GM23338 (cell line): Measurements from ENCODE around the gene KIF3B. TPM values are rescaled to one million over a fixed set of nuclear protein-coding genes. Genes with fewer than 3 reads are reported as not detected.

Source experiments
- ATAC-seq: fragments of 200-7000 bp; cut with Tn5 transposase; 3 replicates; pipeline ENCODE4 v1.9.1; 2020
- DNase-seq: peaks from one replicate; pipeline ENCODE4 v3.0.0-alpha.2; 2015; ENCODE audit warnings: low spot score
- H2AFZ ChIP-seq: fragments of 200-600 bp; sonication (generic); 2 replicates; pipeline ENCODE4 v1.8.0; 2016; ENCODE audit warnings: antibody characterized with exemption, mild to moderate bottlenecking, moderate library complexity
- H3F3A ChIP-seq: fragments of 200-600 bp; sonication (generic); replicated peaks from 2 replicates; pipeline ENCODE4 v1.8.0; 2017; ENCODE audit warnings: antibody characterized with exemption, mixed run types, low read depth
- H3K27ac ChIP-seq: fragments of 200-600 bp; sonication (generic); 2 replicates; pipeline ENCODE4 v1.6.1; 2016; ENCODE audit warnings: low read depth
- H3K27me3 ChIP-seq: fragments of 200-600 bp; sonication (generic); 2 replicates; pipeline ENCODE4 v1.8.0; 2016; ENCODE audit warnings: mild to moderate bottlenecking, mixed run types, moderate library complexity; ENCODE audit not compliant: insufficient read depth
- H3K36me3 ChIP-seq: fragments of 200-600 bp; sonication (generic); 2 replicates; pipeline ENCODE4 v1.8.0; 2016; ENCODE audit warnings: mild to moderate bottlenecking; ENCODE audit not compliant: insufficient read depth
- H3K4me1 ChIP-seq: fragments of 200-600 bp; sonication (generic); 2 replicates; pipeline ENCODE4 v1.8.0; 2016; ENCODE audit warnings: mild to moderate bottlenecking, moderate library complexity; ENCODE audit not compliant: insufficient read depth
- H3K4me2 ChIP-seq: fragments of 200-600 bp; sonication (generic); 2 replicates; pipeline ENCODE4 v1.7.1; 2017; ENCODE audit warnings: mixed run types
- H3K4me3 ChIP-seq: fragments of 200-600 bp; sonication (generic); 2 replicates; pipeline ENCODE4 v1.6.1; 2016; ENCODE audit warnings: mixed run types
- H3K79me2 ChIP-seq: fragments of 200-600 bp; sonication (generic); replicated peaks from 2 replicates; pipeline ENCODE4 v1.8.0; 2017; ENCODE audit warnings: mild to moderate bottlenecking; ENCODE audit not compliant: insufficient read depth
- H3K9me2 ChIP-seq: fragments of 200-600 bp; sonication (generic); 2 replicates; pipeline ENCODE4 v1.8.0; 2017; ENCODE audit not compliant: insufficient read depth
- H4K20me1 ChIP-seq: fragments of 200-600 bp; sonication (generic); replicated peaks from 2 replicates; pipeline ENCODE4 v1.8.0; 2017; ENCODE audit warnings: mild to moderate bottlenecking; ENCODE audit not compliant: insufficient read depth
- H3K27ac Mint-ChIP-seq: 2 replicates; pipeline ENCODE4 v1.8.0; 2020; ENCODE audit warnings: inconsistent platforms, mild to moderate bottlenecking, moderate library complexity, mixed read lengths
- H3K27me3 Mint-ChIP-seq: 3 replicates; pipeline ENCODE4 v1.8.0; 2022; ENCODE audit warnings: low read depth, mild to moderate bottlenecking, moderate library complexity, mixed read lengths, inconsistent platforms; ENCODE audit not compliant: insufficient read depth, poor library complexity
- H3K36me3 Mint-ChIP-seq: 3 replicates; pipeline ENCODE4 v1.8.0; 2021; ENCODE audit warnings: low read depth, mild to moderate bottlenecking, inconsistent platforms, moderate library complexity, mixed read lengths
- H3K4me1 Mint-ChIP-seq: 3 replicates; pipeline ENCODE4 v1.8.0; 2020; ENCODE audit warnings: mild to moderate bottlenecking, inconsistent platforms, mixed read lengths
- H3K4me3 Mint-ChIP-seq: 3 replicates; pipeline ENCODE4 v1.8.0; 2021; ENCODE audit warnings: moderate library complexity, mild to moderate bottlenecking, inconsistent platforms, mixed read lengths
- H3K9me3 Mint-ChIP-seq: 3 replicates; pipeline ENCODE4 v1.8.0; 2020; ENCODE audit warnings: moderate library complexity, mild to moderate bottlenecking, inconsistent platforms, mixed read lengths
- CREB1 ChIP-seq: fragments of 250-450 bp; sonication (Bioruptor Pico); IDR thresholded peaks from 2 replicates; pipeline ENCODE4 v1.5.0; 2020; ENCODE audit warnings: low read depth, mild to moderate bottlenecking, moderate library complexity
- EZH2 ChIP-seq: fragments of 200-600 bp; sonication (generic); IDR thresholded peaks from one replicate; pipeline ENCODE4 v1.8.0; 2017; ENCODE audit warnings: antibody characterized with exemption, mild to moderate bottlenecking, low read depth; ENCODE audit not compliant: unreplicated experiment
- EZH2phosphoT487 ChIP-seq: fragments of 200-600 bp; sonication (generic); IDR thresholded peaks from one replicate; pipeline ENCODE4 v1.8.1; 2018; ENCODE audit warnings: antibody characterized with exemption; ENCODE audit not compliant: unreplicated experiment
- JUNB ChIP-seq: IDR thresholded peaks from one replicate; pipeline ENCODE4 v1.6.1; 2016; ENCODE audit warnings: antibody characterized with exemption; ENCODE audit not compliant: unreplicated experiment
- NANOG ChIP-seq: IDR thresholded peaks from 2 replicates; pipeline ENCODE4 v1.6.1; 2016; ENCODE audit warnings: antibody characterized with exemption, borderline replicate concordance
- POLR2AphosphoS5 ChIP-seq: IDR thresholded peaks from 2 replicates; pipeline ENCODE4 v1.6.1; 2016; ENCODE audit warnings: antibody characterized with exemption, low read depth
- STAT1 ChIP-seq: IDR thresholded peaks from one replicate; pipeline ENCODE4 v1.6.1; 2016; ENCODE audit warnings: antibody characterized with exemption; ENCODE audit not compliant: unreplicated experiment
- ZNF114 ChIP-seq: fragments of 250-450 bp; sonication (Bioruptor Pico); IDR thresholded peaks from 2 replicates; pipeline ENCODE4 v1.5.0; 2020; ENCODE audit warnings: mild to moderate bottlenecking, moderate library complexity
- ZNF331 ChIP-seq: fragments of 250-450 bp; sonication (Bioruptor Pico); IDR thresholded peaks from 2 replicates; pipeline ENCODE4 v1.5.0; 2020; ENCODE audit warnings: low read depth, mild to moderate bottlenecking, moderate library complexity
- polyA plus RNA-seq: library from polyadenylated mRNA; unstranded; fragments of >200 nt; fragmentation: Nextera tagmentation; extraction: Ambion mirVana; gene quantifications from 2 replicates; pipeline ENCODE4 v1.2.1, GENCODE V29; 2016
- total RNA-seq: library from RNA; depleted of rRNA; stranded (reverse); fragments of >200 nt; shearing (Covaris generic); gene quantifications from 2 replicates; pipeline ENCODE4 v1.2.3, GENCODE V29; 2014
- TF ChIP-seq, protein P1 (sequence below): fragments of 250-450 bp; sonication (Bioruptor Pico); IDR thresholded peaks from 2 replicates; pipeline ENCODE4 v1.5.0; 2020; ENCODE audit warnings: mild to moderate bottlenecking, moderate library complexity
- TF ChIP-seq, protein P2 (sequence below): IDR thresholded peaks from 2 replicates; pipeline ENCODE4 v1.6.1; 2016; ENCODE audit warnings: antibody characterized with exemption
- TF ChIP-seq, protein P3 (sequence below), 2 experiments: fragments of 200-600 bp in 1 of 2; sonication (generic) in 1 of 2; conservative IDR thresholded peaks; 2 replicates each; pipeline versions ENCODE4 v1.5.1 to v1.6.1; 2016 to 2017; ENCODE audit warnings: antibody characterized with exemption in 2 of 2, low read depth in 2 of 2, mild to moderate bottlenecking in 2 of 2, moderate library complexity in 1 of 2
- TF ChIP-seq, protein P4 (sequence below): IDR thresholded peaks from one replicate; pipeline ENCODE4 v1.6.1; 2018; ENCODE audit warnings: antibody characterized with exemption; ENCODE audit not compliant: unreplicated experiment

KIF3B gene
- total and polyA plus RNA-seq, 2 experiments from 2014 or later: 6.1 to 22.8 TPM

DNA sequence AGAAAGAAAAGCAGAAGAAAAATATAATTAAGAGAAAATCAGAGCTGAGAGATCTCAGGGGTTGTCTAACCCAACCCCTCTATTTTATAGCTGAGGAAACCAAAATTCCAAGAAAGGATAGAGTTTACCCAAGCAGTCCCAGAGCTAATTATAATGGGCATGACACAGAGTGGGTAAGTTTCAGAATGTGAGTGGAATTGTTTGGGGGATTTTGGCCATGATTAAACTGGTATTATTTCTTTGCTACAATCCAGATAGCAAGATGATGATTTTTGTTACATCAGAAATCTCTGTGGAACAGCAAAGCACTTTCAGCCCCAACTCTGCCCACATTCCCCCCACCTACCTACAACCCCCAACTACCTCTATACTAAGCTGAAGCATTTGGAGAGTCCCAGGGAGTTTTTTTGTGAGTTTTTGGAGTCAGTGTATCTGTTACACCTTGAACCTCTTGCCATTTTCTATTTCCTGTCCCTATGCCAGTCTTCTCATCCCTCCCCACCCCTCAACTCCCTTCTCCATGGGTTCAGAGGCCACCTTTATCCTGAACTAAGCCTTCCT is 45.0 kb upstream of the KIF3B start:
- Histone ChIP-seq H3K27me3 (no peaks in the 10 kb centered on the region), H2AFZ (no peak overlapping the region), H3K27ac (no peak overlapping the region), H3K9me2 (no peaks in the 10 kb centered on the region), H3K36me3 (peaks cover 42% of the 10 kb centered on the region), H3K4me2 (no peak overlapping the region), H3K4me3 (no peak overlapping the region), H3F3A (peaks cover 14% of the 10 kb centered on the region; the same call in 1 of the 2 replicates), H3K4me1 (no peaks in the 10 kb centered on the region), H4K20me1 (peaks cover 11% of the 10 kb centered on the region), H3K79me2 (no peaks in the 10 kb centered on the region)
- H3K27me3 Mint-ChIP-seq: no peaks in the 10 kb centered on the region
- H3K9me3 Mint-ChIP-seq: no peaks in the 10 kb centered on the region
- H3K36me3 Mint-ChIP-seq: peaks cover 56% of the 10 kb centered on the region
- H3K4me1 Mint-ChIP-seq: no peaks in the 10 kb centered on the region
- no peak overlapping the region for H3K27ac Mint-ChIP-seq
- no peak overlapping the region for H3K4me3 Mint-ChIP-seq
- TF ChIP-seq, protein P1, sequence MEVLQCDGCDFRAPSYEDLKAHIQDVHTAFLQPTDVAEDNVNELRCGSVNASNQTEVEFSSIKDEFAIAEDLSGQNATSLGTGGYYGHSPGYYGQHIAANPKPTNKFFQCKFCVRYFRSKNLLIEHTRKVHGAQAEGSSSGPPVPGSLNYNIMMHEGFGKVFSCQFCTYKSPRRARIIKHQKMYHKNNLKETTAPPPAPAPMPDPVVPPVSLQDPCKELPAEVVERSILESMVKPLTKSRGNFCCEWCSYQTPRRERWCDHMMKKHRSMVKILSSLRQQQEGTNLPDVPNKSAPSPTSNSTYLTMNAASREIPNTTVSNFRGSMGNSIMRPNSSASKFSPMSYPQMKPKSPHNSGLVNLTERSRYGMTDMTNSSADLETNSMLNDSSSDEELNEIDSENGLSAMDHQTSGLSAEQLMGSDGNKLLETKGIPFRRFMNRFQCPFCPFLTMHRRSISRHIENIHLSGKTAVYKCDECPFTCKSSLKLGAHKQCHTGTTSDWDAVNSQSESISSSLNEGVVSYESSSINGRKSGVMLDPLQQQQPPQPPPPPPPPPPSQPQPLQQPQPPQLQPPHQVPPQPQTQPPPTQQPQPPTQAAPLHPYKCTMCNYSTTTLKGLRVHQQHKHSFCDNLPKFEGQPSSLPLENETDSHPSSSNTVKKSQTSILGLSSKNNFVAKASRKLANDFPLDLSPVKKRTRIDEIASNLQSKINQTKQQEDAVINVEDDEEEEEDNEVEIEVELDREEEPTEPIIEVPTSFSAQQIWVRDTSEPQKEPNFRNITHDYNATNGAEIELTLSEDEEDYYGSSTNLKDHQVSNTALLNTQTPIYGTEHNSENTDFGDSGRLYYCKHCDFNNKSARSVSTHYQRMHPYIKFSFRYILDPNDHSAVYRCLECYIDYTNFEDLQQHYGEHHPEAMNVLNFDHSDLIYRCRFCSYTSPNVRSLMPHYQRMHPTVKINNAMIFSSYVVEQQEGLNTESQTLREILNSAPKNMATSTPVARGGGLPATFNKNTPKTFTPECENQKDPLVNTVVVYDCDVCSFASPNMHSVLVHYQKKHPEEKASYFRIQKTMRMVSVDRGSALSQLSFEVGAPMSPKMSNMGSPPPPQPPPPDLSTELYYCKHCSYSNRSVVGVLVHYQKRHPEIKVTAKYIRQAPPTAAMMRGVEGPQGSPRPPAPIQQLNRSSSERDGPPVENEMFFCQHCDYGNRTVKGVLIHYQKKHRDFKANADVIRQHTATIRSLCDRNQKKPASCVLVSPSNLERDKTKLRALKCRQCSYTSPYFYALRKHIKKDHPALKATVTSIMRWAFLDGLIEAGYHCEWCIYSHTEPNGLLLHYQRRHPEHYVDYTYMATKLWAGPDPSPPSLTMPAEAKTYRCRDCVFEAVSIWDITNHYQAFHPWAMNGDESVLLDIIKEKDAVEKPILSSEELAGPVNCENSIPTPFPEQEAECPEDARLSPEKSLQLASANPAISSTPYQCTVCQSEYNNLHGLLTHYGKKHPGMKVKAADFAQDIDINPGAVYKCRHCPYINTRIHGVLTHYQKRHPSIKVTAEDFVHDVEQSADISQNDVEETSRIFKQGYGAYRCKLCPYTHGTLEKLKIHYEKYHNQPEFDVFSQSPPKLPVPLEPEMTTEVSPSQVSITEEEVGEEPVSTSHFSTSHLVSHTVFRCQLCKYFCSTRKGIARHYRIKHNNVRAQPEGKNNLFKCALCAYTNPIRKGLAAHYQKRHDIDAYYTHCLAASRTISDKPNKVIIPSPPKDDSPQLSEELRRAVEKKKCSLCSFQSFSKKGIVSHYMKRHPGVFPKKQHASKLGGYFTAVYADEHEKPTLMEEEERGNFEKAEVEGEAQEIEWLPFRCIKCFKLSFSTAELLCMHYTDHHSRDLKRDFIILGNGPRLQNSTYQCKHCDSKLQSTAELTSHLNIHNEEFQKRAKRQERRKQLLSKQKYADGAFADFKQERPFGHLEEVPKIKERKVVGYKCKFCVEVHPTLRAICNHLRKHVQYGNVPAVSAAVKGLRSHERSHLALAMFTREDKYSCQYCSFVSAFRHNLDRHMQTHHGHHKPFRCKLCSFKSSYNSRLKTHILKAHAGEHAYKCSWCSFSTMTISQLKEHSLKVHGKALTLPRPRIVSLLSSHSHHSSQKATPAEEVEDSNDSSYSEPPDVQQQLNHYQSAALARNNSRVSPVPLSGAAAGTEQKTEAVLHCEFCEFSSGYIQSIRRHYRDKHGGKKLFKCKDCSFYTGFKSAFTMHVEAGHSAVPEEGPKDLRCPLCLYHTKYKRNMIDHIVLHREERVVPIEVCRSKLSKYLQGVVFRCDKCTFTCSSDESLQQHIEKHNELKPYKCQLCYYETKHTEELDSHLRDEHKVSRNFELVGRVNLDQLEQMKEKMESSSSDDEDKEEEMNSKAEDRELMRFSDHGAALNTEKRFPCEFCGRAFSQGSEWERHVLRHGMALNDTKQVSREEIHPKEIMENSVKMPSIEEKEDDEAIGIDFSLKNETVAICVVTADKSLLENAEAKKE: no peak
- TF ChIP-seq, protein P2, sequence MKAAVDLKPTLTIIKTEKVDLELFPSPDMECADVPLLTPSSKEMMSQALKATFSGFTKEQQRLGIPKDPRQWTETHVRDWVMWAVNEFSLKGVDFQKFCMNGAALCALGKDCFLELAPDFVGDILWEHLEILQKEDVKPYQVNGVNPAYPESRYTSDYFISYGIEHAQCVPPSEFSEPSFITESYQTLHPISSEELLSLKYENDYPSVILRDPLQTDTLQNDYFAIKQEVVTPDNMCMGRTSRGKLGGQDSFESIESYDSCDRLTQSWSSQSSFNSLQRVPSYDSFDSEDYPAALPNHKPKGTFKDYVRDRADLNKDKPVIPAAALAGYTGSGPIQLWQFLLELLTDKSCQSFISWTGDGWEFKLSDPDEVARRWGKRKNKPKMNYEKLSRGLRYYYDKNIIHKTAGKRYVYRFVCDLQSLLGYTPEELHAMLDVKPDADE: no peak
- TF ChIP-seq EZH2phosphoT487 (no peak), POLR2AphosphoS5 (no peak), ZNF331 (CRISPR knock-in tag) (no peak), STAT1 (no peak), NANOG (no peak), ZNF114 (no peak), CREB1 (CRISPR knock-in tag) (no peak), JUNB (no peak), EZH2 (no peak)
- TF ChIP-seq, protein P3, sequence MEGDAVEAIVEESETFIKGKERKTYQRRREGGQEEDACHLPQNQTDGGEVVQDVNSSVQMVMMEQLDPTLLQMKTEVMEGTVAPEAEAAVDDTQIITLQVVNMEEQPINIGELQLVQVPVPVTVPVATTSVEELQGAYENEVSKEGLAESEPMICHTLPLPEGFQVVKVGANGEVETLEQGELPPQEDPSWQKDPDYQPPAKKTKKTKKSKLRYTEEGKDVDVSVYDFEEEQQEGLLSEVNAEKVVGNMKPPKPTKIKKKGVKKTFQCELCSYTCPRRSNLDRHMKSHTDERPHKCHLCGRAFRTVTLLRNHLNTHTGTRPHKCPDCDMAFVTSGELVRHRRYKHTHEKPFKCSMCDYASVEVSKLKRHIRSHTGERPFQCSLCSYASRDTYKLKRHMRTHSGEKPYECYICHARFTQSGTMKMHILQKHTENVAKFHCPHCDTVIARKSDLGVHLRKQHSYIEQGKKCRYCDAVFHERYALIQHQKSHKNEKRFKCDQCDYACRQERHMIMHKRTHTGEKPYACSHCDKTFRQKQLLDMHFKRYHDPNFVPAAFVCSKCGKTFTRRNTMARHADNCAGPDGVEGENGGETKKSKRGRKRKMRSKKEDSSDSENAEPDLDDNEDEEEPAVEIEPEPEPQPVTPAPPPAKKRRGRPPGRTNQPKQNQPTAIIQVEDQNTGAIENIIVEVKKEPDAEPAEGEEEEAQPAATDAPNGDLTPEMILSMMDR (conservative IDR thresholded peaks at IDR 0.05; ENCODE audit: low read depth in 2 of 2): no peak
- TF ChIP-seq, protein P4, sequence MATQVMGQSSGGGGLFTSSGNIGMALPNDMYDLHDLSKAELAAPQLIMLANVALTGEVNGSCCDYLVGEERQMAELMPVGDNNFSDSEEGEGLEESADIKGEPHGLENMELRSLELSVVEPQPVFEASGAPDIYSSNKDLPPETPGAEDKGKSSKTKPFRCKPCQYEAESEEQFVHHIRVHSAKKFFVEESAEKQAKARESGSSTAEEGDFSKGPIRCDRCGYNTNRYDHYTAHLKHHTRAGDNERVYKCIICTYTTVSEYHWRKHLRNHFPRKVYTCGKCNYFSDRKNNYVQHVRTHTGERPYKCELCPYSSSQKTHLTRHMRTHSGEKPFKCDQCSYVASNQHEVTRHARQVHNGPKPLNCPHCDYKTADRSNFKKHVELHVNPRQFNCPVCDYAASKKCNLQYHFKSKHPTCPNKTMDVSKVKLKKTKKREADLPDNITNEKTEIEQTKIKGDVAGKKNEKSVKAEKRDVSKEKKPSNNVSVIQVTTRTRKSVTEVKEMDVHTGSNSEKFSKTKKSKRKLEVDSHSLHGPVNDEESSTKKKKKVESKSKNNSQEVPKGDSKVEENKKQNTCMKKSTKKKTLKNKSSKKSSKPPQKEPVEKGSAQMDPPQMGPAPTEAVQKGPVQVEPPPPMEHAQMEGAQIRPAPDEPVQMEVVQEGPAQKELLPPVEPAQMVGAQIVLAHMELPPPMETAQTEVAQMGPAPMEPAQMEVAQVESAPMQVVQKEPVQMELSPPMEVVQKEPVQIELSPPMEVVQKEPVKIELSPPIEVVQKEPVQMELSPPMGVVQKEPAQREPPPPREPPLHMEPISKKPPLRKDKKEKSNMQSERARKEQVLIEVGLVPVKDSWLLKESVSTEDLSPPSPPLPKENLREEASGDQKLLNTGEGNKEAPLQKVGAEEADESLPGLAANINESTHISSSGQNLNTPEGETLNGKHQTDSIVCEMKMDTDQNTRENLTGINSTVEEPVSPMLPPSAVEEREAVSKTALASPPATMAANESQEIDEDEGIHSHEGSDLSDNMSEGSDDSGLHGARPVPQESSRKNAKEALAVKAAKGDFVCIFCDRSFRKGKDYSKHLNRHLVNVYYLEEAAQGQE: no peak
- DNase-seq (no peak), ATAC-seq (no peak)
